ENCODE measurements around the gene LIPG.

- no peak for TF ChIP-seq CTCF (tag by site-specific recombination; IDR thresholded peaks at IDR 0.05)
- TF ChIP-seq ZBTB1 (tag by site-specific recombination; IDR thresholded peaks at IDR 0.05), result no peak
- no peak for TF ChIP-seq ZNF174 (tag by site-specific recombination; IDR thresholded peaks at IDR 0.05)
- no peak for TF ChIP-seq ZNF830 (tag by site-specific recombination; IDR thresholded peaks at IDR 0.05; ENCODE audit: low read depth)
- no peak for TF ChIP-seq ZNF274 (IDR thresholded peaks at IDR 0.05; ENCODE audit: low read length)
- TF ChIP-seq ZNF274 (tag by site-specific recombination; IDR thresholded peaks at IDR 0.05; ENCODE audit: borderline replicate concordance), result no peak
- TF ChIP-seq TCF7L2 (IDR thresholded peaks at IDR 0.05; ENCODE audit: borderline replicate concordance, low read depth, low read length), result no peak
- no peak for TF ChIP-seq KLF16 (tag by site-specific recombination; IDR thresholded peaks at IDR 0.05)
- TF ChIP-seq ZBTB49 (tag by site-specific recombination; IDR thresholded peaks at IDR 0.05; ENCODE audit: low read depth), result no peak
- no peak for TF ChIP-seq ZNF133 (tag by site-specific recombination; IDR thresholded peaks at IDR 0.05)
- no peak for TF ChIP-seq REST (tag by site-specific recombination; IDR thresholded peaks at IDR 0.05)
- no peak for TF ChIP-seq ZNF248 (tag by site-specific recombination; IDR thresholded peaks at IDR 0.05)
- no peak for TF ChIP-seq MYNN (tag by site-specific recombination; IDR thresholded peaks at IDR 0.05; ENCODE audit: borderline replicate concordance)
- no peak for TF ChIP-seq SP2 (tag by site-specific recombination; IDR thresholded peaks at IDR 0.05)
- no peak for TF ChIP-seq PRDM2 (tag by site-specific recombination; IDR thresholded peaks at IDR 0.05; ENCODE audit: borderline replicate concordance)
Observed at GRCh38 chr18:49611316-49611715, 49.5 kb downstream of the LIPG start.
